Astrocyte (in vitro differentiated cells and primary cell): ENCODE measurements around the gene BMPR1A.

ENCODE experiments used
- CTCF ChIP-seq: IDR thresholded peaks from 2 replicates; pipeline ENCODE4 v1.5.1; 2011; ENCODE audit warnings: low read depth, mild to moderate bottlenecking, inconsistent platforms, low read length, moderate library complexity; ENCODE audit not compliant: insufficient read depth
- EZH2 ChIP-seq: IDR thresholded peaks from 2 replicates; pipeline ENCODE4 v1.6.1; 2012; ENCODE audit warnings: mild to moderate bottlenecking, low read length, inconsistent platforms; ENCODE audit not compliant: insufficient read depth

- no peak for TF ChIP-seq CTCF
- TF ChIP-seq EZH2, result no peak
Observed at GRCh38 chr10:86712317-86712707, 44.1 kb upstream of the BMPR1A start.
